Sigmoid colon (tissue), 4 donors: ENCODE results near the gene BDKRB2.
A peak's percentile ranks its signal among the peaks of the same experiment; 100 is the strongest.

Experiments
- CTCF ChIP-seq, 4 experiments: fragments of 450-650 bp in 3 of 4; fragments of 200-600 bp in 1 of 4; IDR thresholded peaks; one replicate each; pipeline ENCODE4 v1.5.1; 2016 to 2019; ENCODE audit warnings: antibody characterized with exemption in 4 of 4, mild to moderate bottlenecking in 3 of 4, moderate library complexity in 2 of 4
- EP300 ChIP-seq, 4 donors: sonication (generic); formaldehyde crosslinking; IDR thresholded peaks; one replicate each; pipeline ENCODE4 v1.6.1; 2017; ENCODE audit warnings: antibody characterized with exemption in 4 of 4
- POLR2A ChIP-seq, 2 donors: fragments of 450-650 bp; IDR thresholded peaks; one replicate each; pipeline ENCODE4 v1.6.1; 2016; ENCODE audit warnings: antibody characterized with exemption in 2 of 2, mild to moderate bottlenecking in 2 of 2, moderate library complexity in 2 of 2

GRCh38 chr14:96255501-96256366, 51.1 kb downstream of the BDKRB2 start, which contains the start of gene BDKRB1:
- TF ChIP-seq CTCF (IDR thresholded peaks at IDR 0.05): no peak
- TF ChIP-seq POLR2A (IDR thresholded peaks at IDR 0.05): no peak
- peak in 3 of 4 donors; percentile 69 to 91 (median 88) for TF ChIP-seq EP300 (IDR thresholded peaks at IDR 0.05)
